EL (cell line): ENCODE results near the gene DCDC1.

Experiments used
- DNase-seq: peaks from one replicate; pipeline ENCODE4 v3.0.0-alpha.2; 2016

DCDC1 gene

GRCh38 chr11:30825723-30826122, 543.8 kb downstream of the DCDC1 start:
- no peak for DNase-seq

GRCh38 chr11:30823119-30823518, 546.4 kb downstream of the DCDC1 start:
- no peak for DNase-seq

GRCh38 chr11:30821438-30821965, 548.0 kb downstream of the DCDC1 start:
- no peak for DNase-seq

- DNase-seq = no peak
These were observed 550.8 kb downstream of the DCDC1 start for GRCh38 chr11:30818721-30819120.

GRCh38 chr11:30816959-30817880, 552.3 kb downstream of the DCDC1 start:
- DNase-seq = no peak

- no peak for DNase-seq
These were observed 553.9 kb downstream of the DCDC1 start for GRCh38 chr11:30815619-30816018.

GRCh38 chr11:30814737-30815136, 554.8 kb downstream of the DCDC1 start:
- no peak for DNase-seq
